Measurements from ENCODE around the gene BPIFB3.
"Not testable (repeated sequence)": the region's sequence is repeated elsewhere in the genome, so short reads cannot be mapped to it uniquely, and the experiment has no call there.

BPIFB3 gene

DNA sequence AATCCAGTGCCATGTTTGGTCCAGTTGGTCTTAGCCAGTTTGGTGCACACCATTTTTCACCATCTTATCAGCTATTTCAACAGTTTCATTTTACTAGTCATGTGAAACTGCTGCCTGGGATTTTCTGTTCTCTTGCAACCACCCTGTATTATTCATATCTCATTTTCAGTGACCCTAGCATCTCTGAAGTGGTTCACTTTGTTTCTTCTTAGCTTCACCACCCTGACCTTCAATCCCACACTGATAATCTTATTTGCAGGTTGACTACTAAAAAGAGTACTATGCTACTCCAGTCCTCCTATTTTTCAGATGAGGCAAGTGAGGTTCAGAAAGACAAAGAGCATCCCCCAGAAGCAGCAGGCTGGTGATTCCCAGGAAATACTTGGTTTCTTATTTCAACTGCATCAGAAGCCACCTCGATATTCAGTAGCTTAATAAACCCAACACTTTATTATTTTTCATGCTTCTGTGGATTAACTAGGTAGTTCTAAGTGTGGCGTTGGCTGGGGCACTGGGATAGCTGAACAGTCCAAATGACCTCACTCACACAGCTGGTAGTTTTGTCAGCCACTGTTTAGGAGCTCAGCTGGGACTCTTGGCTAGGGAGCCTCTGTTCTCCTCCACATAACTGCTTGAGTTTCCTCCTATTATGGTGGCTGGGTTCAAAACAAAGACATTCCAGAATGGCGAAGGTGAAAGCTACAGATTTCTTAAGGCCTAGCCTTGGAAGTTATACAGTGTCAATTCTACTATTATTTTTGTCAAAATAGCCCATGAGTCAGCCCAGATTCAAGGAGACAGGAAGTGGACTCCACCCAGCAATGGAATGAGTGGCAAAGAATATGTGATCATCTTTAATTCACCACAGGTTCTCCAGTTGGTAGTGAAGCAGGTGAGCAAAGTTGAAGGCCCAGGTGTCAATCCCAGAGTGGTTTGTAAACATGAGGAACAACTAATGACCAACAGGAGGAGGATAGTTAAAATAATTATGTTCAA lies 66.3 kb downstream of the BPIFB3 start:
- DNase-seq (ENCODE audit: low read depth): no peak

DNA sequence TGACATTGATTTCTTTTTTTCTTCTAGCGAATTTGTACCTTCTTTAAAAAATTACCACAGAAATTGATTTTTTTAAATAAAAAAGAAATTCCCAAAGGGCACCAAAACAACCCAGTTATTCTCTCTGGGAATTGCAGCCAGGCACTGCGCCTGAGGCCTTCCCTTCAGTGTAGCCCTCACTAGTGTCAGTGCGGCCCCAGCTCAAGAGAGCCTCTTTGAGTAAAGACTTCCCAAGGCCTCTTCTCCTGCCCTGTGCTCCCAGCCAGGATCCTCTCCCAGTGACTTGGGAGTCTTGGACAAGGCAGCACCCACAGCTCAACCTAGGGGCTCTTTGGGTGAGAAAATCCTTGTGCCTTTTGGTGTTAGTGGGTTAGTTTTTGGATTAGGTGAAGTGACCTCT lies 67.2 kb downstream of the BPIFB3 start:
- no peak for DNase-seq (ENCODE audit: low read depth)

- DNase-seq (ENCODE audit: low read depth): not testable (repeated sequence)
Measured at GRCh38 chr20:33122297-33122696, 68.6 kb downstream of the BPIFB3 start.
